K562 (cell line): ENCODE results near the gene MCM3. TPM values are rescaled to one million over a fixed set of nuclear protein-coding genes. Genes with fewer than 3 reads are reported as not detected.

Experiments used
- ATAC-seq: fragments of 200-7000 bp; cut with Tn5 transposase; 3 replicates; pipeline ENCODE4 v1.9.1; 2020; ENCODE audit warnings: moderate library complexity
- BruUV-seq: library from RNA; stranded (reverse); fragments of 400-500 nt; replicated peaks from 2 replicates; lab custom pipeline; 2021; lab: Mats Ljungman, UMichigan
- CTCF ChIA-PET: fragments of 300-600 bp; formaldehyde crosslinking; extraction: SDS; loops from one replicate; lab custom pipeline; 2021; ENCODE audit warnings: low intra/inter-chr PET ratio; lab: Yijun Ruan, JAX
- POLR2A ChIA-PET: fragments of 300-600, 350-650 bp; sonication (Branson Sonifier 250); formaldehyde crosslinking; extraction: SDS; loops from one replicate; lab custom pipeline; 2021; ENCODE audit warnings: antibody characterized with exemption, inconsistent platforms; lab: Yijun Ruan, JAX
- DNase-seq, 4 experiments: peaks; one replicate each; pipeline versions ENCODE4 v3.0.0 to v3.0.0-alpha.2; 2011 to 2018; ENCODE audit warnings: low spot score in 3 of 4, mixed read lengths in 3 of 4; ENCODE audit errors: extremely low read depth in 1 of 4
- FAIRE-seq: peaks from 2 replicates; lab custom pipeline; 2011; peaks lifted over from hg19 to GRCh38; lab: Jason Lieb, UNC
- H2AFZ ChIP-seq: 2 replicates; pipeline ENCODE4 v1.6.0; 2011; ENCODE audit warnings: low read depth, low read length, control low read depth, inconsistent platforms
- H3K27ac ChIP-seq: fragments of 200-600 bp; 3 replicates; pipeline ENCODE4 v1.8.0; 2011; ENCODE audit warnings: low read depth, mild to moderate bottlenecking, control low read depth, inconsistent platforms, low read length, moderate library complexity, mixed read lengths; ENCODE audit errors: extremely low read depth
- H3K27me3 ChIP-seq, 2 experiments: fragments of 300-600 bp in 1 of 2; 2 replicates in 1 of 2; 3 replicates in 1 of 2; pipeline versions ENCODE4 v1.6.0 to v1.8.0; 2011; ENCODE audit warnings: inconsistent platforms in 2 of 2, low read length in 2 of 2, mild to moderate bottlenecking in 1 of 2, mixed read lengths in 1 of 2, moderate library complexity in 1 of 2; ENCODE audit not compliant: control insufficient read depth in 2 of 2, insufficient read depth in 2 of 2
- H3K36me3 ChIP-seq: fragments of 300-600 bp; 3 replicates; pipeline ENCODE4 v1.8.0; 2011; ENCODE audit warnings: mild to moderate bottlenecking, low read length, inconsistent platforms; ENCODE audit not compliant: control insufficient read depth, insufficient read depth
- H3K4me1 ChIP-seq, 2 experiments: fragments of 200-600 bp in 1 of 2; replicated peaks in 1 of 2; 2 replicates in 1 of 2; 3 replicates in 1 of 2; pipeline versions ENCODE4 v1.5.1 to v1.8.0; 2011; ENCODE audit warnings: inconsistent platforms in 2 of 2, low read length in 2 of 2, mild to moderate bottlenecking in 1 of 2, mixed read lengths in 1 of 2, moderate library complexity in 1 of 2; ENCODE audit not compliant: control insufficient read depth in 2 of 2, insufficient read depth in 2 of 2
- H3K4me2 ChIP-seq: 2 replicates; pipeline ENCODE4 v1.6.1; 2011; ENCODE audit warnings: low read length, control low read depth, inconsistent platforms, mixed read lengths; ENCODE audit not compliant: insufficient read depth
- H3K4me3 ChIP-seq: fragments of 200-600 bp; sonication (generic), shearing (Covaris generic); 2 replicates; pipeline ENCODE4 v1.5.1; 2016; ENCODE audit warnings: control low read depth, inconsistent platforms
- H3K79me2 ChIP-seq: fragments of 200-600 bp; 3 replicates; pipeline ENCODE4 v1.8.0; 2011; ENCODE audit warnings: low read length, inconsistent platforms; ENCODE audit not compliant: control insufficient read depth, insufficient read depth
- H3K9ac ChIP-seq, 2 experiments: 2 replicates each; pipeline versions ENCODE4 v1.6.0 to v1.6.1; 2011; ENCODE audit warnings: low read depth in 2 of 2, low read length in 2 of 2, control low read depth in 1 of 2, inconsistent platforms in 1 of 2, mild to moderate bottlenecking in 1 of 2, mixed read lengths in 1 of 2; ENCODE audit not compliant: insufficient read depth in 1 of 2
- H3K9me1 ChIP-seq: one replicate; pipeline ENCODE4 v1.6.0; 2011; ENCODE audit warnings: inconsistent platforms, mild to moderate bottlenecking, low read length, moderate library complexity; ENCODE audit not compliant: control insufficient read depth, insufficient read depth
- H3K9me3 ChIP-seq: replicated peaks from 2 replicates; pipeline ENCODE4 v1.5.1; 2011; ENCODE audit warnings: low read depth, low read length, inconsistent platforms; ENCODE audit not compliant: control insufficient read depth, insufficient read depth
- H4K20me1 ChIP-seq: replicated peaks from 2 replicates; pipeline ENCODE4 v1.6.1; 2011; ENCODE audit warnings: low read length, inconsistent platforms, mixed read lengths; ENCODE audit not compliant: control insufficient read depth, insufficient read depth
- CHD2 ChIP-seq: IDR thresholded peaks from 2 replicates; pipeline ENCODE4 v1.6.1; 2011; ENCODE audit warnings: low read depth, low read length
- FIP1L1 ChIP-seq: fragments of 200-400 bp; formaldehyde crosslinking; IDR thresholded peaks from 2 replicates; pipeline ENCODE4 v1.6.1; 2018; ENCODE audit warnings: mild to moderate bottlenecking, low read depth, low read length; ENCODE audit not compliant: poor library complexity, severe bottlenecking
- IRF1 ChIP-seq: sonication (generic); formaldehyde crosslinking; IDR thresholded peaks from 2 replicates; pipeline ENCODE4 v1.8.0; 2022; ENCODE audit warnings: missing genetic modification reagents, mild to moderate bottlenecking, borderline replicate concordance
- SAFB2 ChIP-seq: fragments of 200-400 bp; formaldehyde crosslinking; IDR thresholded peaks from 2 replicates; pipeline ENCODE4 v1.6.1; 2018; ENCODE audit warnings: borderline replicate concordance, low read length, low read depth, moderate library complexity; ENCODE audit not compliant: severe bottlenecking
- WGBS: fragments of 100-300 bp; shearing (Covaris generic); methylation state at CpG from one replicate; pipeline ENCODE4 v1.1.6; 2016; ENCODE audit warnings: low coverage, mixed read lengths; ENCODE audit not compliant: insufficient coverage; ENCODE audit errors: missing lambda C conversion rate; 5-methylcytosine and 5-hydroxymethylcytosine counted together
- in situ Hi-C: fragments of 300-500 bp; cut with MboI; formaldehyde crosslinking; loops from 4 replicates; pipeline ENCODE4 v1.15.0; 2018; ENCODE audit warnings: inconsistent platforms, mixed read lengths
- intact Hi-C: fragments of 100-400 bp; cut with micrococcal nuclease; formaldehyde crosslinking; loops from 2 replicates; pipeline ENCODE4 v1.14.2; 2022
- polyA plus RNA-seq, 8 experiments: library from polyadenylated mRNA; depleted of rRNA in 4 of 8; stranded (reverse) in 5 of 8; unstranded in 3 of 8; fragments of >200 nt; fragmentation: Nextera tagmentation in 2 of 8; fragmentation: Illumina TruSeq in 1 of 8; extraction: Ambion mirVana in 2 of 8; extraction: Trizol in 1 of 8; gene quantifications; 2 replicates each; pipeline versions ENCODE4 v1.2.1 to v1.2.3, GENCODE V29; 2011 to 2014; ENCODE audit warnings: inconsistent platforms in 1 of 8, missing spikeins in 1 of 8
- total RNA-seq, 7 experiments: library from RNA; depleted of rRNA in 6 of 7; stranded (reverse); fragments of >200 nt in 6 of 7; fragmentation: Illumina TruSeq in 2 of 7; extraction: Trizol in 2 of 7; gene quantifications; 2 replicates each; pipeline versions ENCODE4 v1.2.1 to v1.2.3, GENCODE V29; 2011 to 2021; ENCODE audit warnings: low replicate concordance in 1 of 7
- TF ChIP-seq, protein P1 (sequence below), 2 experiments: fragments of 450-650 bp in 1 of 2; sonication (generic) in 1 of 2; formaldehyde crosslinking in 1 of 2; IDR thresholded peaks; 2 replicates each; pipeline versions ENCODE4 v1.7.1 to v1.9.0; 2016 to 2022; ENCODE audit warnings: inconsistent platforms in 1 of 2, mild to moderate bottlenecking in 1 of 2, missing genetic modification reagents in 1 of 2

Gene MCM3
- total and polyA plus RNA-seq, 9 of the 15 experiments (the other 6 are each of a cell fraction or from before 2014, with no cell fraction given): 76.1 to 270 (median 250) TPM

- Histone ChIP-seq H3K9ac (no peak overlapping the region), H2AFZ (no peak overlapping the region), H3K9me1 (no peaks in the 10 kb centered on the region), H3K4me2 (no peak overlapping the region), H3K27me3 (peaks cover 7 to 15% of the 10 kb centered on the region in 2 experiments; a peak in 4 of 5 replicates), H3K9me3 (no peaks in the 10 kb centered on the region), H3K79me2 (no peaks in the 10 kb centered on the region), H3K36me3 (no peaks in the 10 kb centered on the region), H4K20me1 (no peaks in the 10 kb centered on the region), H3K4me1 (no peaks in the 10 kb centered on the region), H3K4me3 (no peak overlapping the region), H3K27ac (no peak overlapping the region)
- no TSS peak for BruUV-seq
- ChIA-PET CTCF (no interaction called here), POLR2A (no interaction called here)
- TF ChIP-seq FIP1L1: no peak
- TF ChIP-seq, protein P1, sequence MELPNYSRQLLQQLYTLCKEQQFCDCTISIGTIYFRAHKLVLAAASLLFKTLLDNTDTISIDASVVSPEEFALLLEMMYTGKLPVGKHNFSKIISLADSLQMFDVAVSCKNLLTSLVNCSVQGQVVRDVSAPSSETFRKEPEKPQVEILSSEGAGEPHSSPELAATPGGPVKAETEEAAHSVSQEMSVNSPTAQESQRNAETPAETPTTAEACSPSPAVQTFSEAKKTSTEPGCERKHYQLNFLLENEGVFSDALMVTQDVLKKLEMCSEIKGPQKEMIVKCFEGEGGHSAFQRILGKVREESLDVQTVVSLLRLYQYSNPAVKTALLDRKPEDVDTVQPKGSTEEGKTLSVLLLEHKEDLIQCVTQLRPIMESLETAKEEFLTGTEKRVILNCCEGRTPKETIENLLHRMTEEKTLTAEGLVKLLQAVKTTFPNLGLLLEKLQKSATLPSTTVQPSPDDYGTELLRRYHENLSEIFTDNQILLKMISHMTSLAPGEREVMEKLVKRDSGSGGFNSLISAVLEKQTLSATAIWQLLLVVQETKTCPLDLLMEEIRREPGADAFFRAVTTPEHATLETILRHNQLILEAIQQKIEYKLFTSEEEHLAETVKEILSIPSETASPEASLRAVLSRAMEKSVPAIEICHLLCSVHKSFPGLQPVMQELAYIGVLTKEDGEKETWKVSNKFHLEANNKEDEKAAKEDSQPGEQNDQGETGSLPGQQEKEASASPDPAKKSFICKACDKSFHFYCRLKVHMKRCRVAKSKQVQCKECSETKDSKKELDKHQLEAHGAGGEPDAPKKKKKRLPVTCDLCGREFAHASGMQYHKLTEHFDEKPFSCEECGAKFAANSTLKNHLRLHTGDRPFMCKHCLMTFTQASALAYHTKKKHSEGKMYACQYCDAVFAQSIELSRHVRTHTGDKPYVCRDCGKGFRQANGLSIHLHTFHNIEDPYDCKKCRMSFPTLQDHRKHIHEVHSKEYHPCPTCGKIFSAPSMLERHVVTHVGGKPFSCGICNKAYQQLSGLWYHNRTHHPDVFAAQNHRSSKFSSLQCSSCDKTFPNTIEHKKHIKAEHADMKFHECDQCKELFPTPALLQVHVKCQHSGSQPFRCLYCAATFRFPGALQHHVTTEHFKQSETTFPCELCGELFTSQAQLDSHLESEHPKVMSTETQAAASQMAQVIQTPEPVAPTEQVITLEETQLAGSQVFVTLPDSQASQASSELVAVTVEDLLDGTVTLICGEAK (IDR thresholded peaks at IDR 0.05): no peak
- TF ChIP-seq, protein P1 (CRISPR knock-in tag; IDR thresholded peaks at IDR 0.05): no peak
- no peak for TF ChIP-seq IRF1
- no peak for TF ChIP-seq CHD2
- TF ChIP-seq SAFB2: no peak
- ATAC-seq (no peak), DNase-seq (no peak), FAIRE-seq (no peak)
- intact Hi-C loops: no loop called here
- WGBS: 7% methylated on average over 1 of the region's 1 CpG
- in situ Hi-C loops: no loop called here
Observed at GRCh38 chr6:52227495-52227894, 57.0 kb downstream of the MCM3 start.
